Stomach (tissue), 4 donors: ENCODE measurements around the gene AHSP.
"Not testable (repeated sequence)": the region's sequence is repeated elsewhere in the genome, so short reads cannot be mapped to it uniquely, and the experiment has no call there.

Experiments used
- CTCF ChIP-seq, 7 experiments: fragments of 450-650 bp in 4 of 7; fragments of 200-600 bp in 3 of 7; sonication (generic) in 3 of 7; IDR thresholded peaks; one replicate each; pipeline ENCODE4 v1.5.1; 2016 to 2019; ENCODE audit warnings: antibody characterized with exemption in 7 of 7, control low read depth in 2 of 7, mild to moderate bottlenecking in 1 of 7
- EP300 ChIP-seq: sonication (generic); formaldehyde crosslinking; IDR thresholded peaks from one replicate; pipeline ENCODE4 v1.6.1; 2017; ENCODE audit warnings: antibody characterized with exemption
- POLR2AphosphoS5 ChIP-seq, 3 donors: sonication (generic); formaldehyde crosslinking; IDR thresholded peaks; one replicate each; pipeline ENCODE4 v1.6.1; 2016; ENCODE audit warnings: antibody characterized with exemption in 3 of 3

- not testable (repeated sequence) for TF ChIP-seq CTCF (IDR thresholded peaks at IDR 0.05); EP300; POLR2AphosphoS5 (IDR thresholded peaks at IDR 0.05)
Measured at GRCh38 chr16:31574159-31574558, 46.5 kb downstream of the AHSP start.
